ENCODE measurements around the gene SMIM17. TPM values are rescaled to one million over a fixed set of nuclear protein-coding genes. Genes with fewer than 3 reads are reported as not detected.

The SMIM17 gene
- total and polyA plus RNA-seq, 2 experiments from 2014 or later: 0.63 TPM; not detected in 1

DNA sequence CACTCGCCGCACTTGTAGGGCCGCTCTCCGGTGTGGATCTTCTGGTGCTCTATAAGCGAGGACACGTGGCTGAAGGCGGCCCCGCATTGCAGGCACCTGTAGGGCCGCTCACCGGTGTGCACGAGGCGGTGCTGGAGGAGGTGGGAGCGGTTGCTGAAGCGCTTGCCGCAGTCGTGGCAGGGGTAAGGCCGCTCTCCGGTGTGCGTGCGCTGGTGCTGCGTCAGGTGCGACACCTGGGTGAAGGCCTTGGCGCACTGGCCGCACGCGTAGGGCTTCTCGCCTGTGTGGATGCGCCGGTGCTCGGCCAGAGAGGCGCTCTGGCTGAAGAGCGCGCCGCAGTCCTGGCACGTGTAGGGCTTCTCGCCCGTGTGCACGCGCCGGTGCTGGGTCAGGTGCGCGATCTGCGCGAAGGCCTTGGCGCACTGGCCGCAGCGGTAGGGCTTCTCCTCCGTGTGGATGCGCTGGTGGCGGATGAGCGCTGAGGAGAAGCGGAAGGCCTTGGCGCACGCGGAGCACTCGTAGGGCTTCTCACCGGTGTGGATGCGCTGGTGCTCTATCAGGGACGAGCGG lies 21.1 kb downstream of the SMIM17 start:
- H3K36me3 Mint-ChIP-seq (ENCODE audit: low read depth): peaks cover 58% of the 10 kb centered on the region
- no peaks in the 10 kb centered on the region for H3K36me3 ChIP-seq (ENCODE audit: insufficient read depth)

More for the DNA sequence above, 21.1 kb downstream of the SMIM17 start:
- Histone ChIP-seq H3K27ac (ENCODE audit: low read depth) (no peak overlapping the region), H3K9me2 (ENCODE audit: insufficient read depth) (no peaks in the 10 kb centered on the region), H3F3A (replicated peaks; ENCODE audit: low read depth) (no peaks in the 10 kb centered on the region), H3K27me3 (ENCODE audit: insufficient read depth) (no peaks in the 10 kb centered on the region), H2AFZ (no peak overlapping the region), H3K79me2 (replicated peaks; ENCODE audit: insufficient read depth) (no peaks in the 10 kb centered on the region), H3K4me2 (no peak overlapping the region), H3K4me1 (ENCODE audit: insufficient read depth) (no peaks in the 10 kb centered on the region), H4K20me1 (replicated peaks; ENCODE audit: insufficient read depth) (no peaks in the 10 kb centered on the region), H3K4me3 (no peak overlapping the region)
- peaks cover 97% of the 10 kb centered on the region for H3K9me3 Mint-ChIP-seq
- peaks cover 13% of the 10 kb centered on the region for H3K27me3 Mint-ChIP-seq (ENCODE audit: insufficient read depth, low read depth, poor library complexity)
- DNase-seq (ENCODE audit: low spot score) (no peak), ATAC-seq (no peak)
- H3K4me1 Mint-ChIP-seq: no peaks in the 10 kb centered on the region
- TF ChIP-seq EZH2 (IDR thresholded peaks at IDR 0.05; ENCODE audit: low read depth, unreplicated experiment) (no peak), JUNB (IDR thresholded peaks at IDR 0.05; ENCODE audit: unreplicated experiment) (no peak), POLR2AphosphoS5 (IDR thresholded peaks at IDR 0.05; ENCODE audit: low read depth) (no peak), EZH2phosphoT487 (IDR thresholded peaks at IDR 0.05; ENCODE audit: unreplicated experiment) (no peak), ZNF114 (CRISPR knock-in tag; IDR thresholded peaks at IDR 0.05) (no peak), NANOG (IDR thresholded peaks at IDR 0.05; ENCODE audit: borderline replicate concordance) (no peak), ZNF331 (CRISPR knock-in tag; IDR thresholded peaks at IDR 0.05; ENCODE audit: low read depth) (no peak), STAT1 (IDR thresholded peaks at IDR 0.05; ENCODE audit: unreplicated experiment) (no peak), CREB1 (CRISPR knock-in tag; IDR thresholded peaks at IDR 0.05; ENCODE audit: low read depth) (no peak)
- TF ChIP-seq, protein P1, sequence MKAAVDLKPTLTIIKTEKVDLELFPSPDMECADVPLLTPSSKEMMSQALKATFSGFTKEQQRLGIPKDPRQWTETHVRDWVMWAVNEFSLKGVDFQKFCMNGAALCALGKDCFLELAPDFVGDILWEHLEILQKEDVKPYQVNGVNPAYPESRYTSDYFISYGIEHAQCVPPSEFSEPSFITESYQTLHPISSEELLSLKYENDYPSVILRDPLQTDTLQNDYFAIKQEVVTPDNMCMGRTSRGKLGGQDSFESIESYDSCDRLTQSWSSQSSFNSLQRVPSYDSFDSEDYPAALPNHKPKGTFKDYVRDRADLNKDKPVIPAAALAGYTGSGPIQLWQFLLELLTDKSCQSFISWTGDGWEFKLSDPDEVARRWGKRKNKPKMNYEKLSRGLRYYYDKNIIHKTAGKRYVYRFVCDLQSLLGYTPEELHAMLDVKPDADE (IDR thresholded peaks at IDR 0.05): no peak
- TF ChIP-seq, protein P2, sequence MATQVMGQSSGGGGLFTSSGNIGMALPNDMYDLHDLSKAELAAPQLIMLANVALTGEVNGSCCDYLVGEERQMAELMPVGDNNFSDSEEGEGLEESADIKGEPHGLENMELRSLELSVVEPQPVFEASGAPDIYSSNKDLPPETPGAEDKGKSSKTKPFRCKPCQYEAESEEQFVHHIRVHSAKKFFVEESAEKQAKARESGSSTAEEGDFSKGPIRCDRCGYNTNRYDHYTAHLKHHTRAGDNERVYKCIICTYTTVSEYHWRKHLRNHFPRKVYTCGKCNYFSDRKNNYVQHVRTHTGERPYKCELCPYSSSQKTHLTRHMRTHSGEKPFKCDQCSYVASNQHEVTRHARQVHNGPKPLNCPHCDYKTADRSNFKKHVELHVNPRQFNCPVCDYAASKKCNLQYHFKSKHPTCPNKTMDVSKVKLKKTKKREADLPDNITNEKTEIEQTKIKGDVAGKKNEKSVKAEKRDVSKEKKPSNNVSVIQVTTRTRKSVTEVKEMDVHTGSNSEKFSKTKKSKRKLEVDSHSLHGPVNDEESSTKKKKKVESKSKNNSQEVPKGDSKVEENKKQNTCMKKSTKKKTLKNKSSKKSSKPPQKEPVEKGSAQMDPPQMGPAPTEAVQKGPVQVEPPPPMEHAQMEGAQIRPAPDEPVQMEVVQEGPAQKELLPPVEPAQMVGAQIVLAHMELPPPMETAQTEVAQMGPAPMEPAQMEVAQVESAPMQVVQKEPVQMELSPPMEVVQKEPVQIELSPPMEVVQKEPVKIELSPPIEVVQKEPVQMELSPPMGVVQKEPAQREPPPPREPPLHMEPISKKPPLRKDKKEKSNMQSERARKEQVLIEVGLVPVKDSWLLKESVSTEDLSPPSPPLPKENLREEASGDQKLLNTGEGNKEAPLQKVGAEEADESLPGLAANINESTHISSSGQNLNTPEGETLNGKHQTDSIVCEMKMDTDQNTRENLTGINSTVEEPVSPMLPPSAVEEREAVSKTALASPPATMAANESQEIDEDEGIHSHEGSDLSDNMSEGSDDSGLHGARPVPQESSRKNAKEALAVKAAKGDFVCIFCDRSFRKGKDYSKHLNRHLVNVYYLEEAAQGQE (IDR thresholded peaks at IDR 0.05; ENCODE audit: unreplicated experiment): no peak
- TF ChIP-seq, protein P3, sequence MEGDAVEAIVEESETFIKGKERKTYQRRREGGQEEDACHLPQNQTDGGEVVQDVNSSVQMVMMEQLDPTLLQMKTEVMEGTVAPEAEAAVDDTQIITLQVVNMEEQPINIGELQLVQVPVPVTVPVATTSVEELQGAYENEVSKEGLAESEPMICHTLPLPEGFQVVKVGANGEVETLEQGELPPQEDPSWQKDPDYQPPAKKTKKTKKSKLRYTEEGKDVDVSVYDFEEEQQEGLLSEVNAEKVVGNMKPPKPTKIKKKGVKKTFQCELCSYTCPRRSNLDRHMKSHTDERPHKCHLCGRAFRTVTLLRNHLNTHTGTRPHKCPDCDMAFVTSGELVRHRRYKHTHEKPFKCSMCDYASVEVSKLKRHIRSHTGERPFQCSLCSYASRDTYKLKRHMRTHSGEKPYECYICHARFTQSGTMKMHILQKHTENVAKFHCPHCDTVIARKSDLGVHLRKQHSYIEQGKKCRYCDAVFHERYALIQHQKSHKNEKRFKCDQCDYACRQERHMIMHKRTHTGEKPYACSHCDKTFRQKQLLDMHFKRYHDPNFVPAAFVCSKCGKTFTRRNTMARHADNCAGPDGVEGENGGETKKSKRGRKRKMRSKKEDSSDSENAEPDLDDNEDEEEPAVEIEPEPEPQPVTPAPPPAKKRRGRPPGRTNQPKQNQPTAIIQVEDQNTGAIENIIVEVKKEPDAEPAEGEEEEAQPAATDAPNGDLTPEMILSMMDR (conservative IDR thresholded peaks at IDR 0.05; ENCODE audit: low read depth in 2 of 2): no peak
- TF ChIP-seq, protein P4, sequence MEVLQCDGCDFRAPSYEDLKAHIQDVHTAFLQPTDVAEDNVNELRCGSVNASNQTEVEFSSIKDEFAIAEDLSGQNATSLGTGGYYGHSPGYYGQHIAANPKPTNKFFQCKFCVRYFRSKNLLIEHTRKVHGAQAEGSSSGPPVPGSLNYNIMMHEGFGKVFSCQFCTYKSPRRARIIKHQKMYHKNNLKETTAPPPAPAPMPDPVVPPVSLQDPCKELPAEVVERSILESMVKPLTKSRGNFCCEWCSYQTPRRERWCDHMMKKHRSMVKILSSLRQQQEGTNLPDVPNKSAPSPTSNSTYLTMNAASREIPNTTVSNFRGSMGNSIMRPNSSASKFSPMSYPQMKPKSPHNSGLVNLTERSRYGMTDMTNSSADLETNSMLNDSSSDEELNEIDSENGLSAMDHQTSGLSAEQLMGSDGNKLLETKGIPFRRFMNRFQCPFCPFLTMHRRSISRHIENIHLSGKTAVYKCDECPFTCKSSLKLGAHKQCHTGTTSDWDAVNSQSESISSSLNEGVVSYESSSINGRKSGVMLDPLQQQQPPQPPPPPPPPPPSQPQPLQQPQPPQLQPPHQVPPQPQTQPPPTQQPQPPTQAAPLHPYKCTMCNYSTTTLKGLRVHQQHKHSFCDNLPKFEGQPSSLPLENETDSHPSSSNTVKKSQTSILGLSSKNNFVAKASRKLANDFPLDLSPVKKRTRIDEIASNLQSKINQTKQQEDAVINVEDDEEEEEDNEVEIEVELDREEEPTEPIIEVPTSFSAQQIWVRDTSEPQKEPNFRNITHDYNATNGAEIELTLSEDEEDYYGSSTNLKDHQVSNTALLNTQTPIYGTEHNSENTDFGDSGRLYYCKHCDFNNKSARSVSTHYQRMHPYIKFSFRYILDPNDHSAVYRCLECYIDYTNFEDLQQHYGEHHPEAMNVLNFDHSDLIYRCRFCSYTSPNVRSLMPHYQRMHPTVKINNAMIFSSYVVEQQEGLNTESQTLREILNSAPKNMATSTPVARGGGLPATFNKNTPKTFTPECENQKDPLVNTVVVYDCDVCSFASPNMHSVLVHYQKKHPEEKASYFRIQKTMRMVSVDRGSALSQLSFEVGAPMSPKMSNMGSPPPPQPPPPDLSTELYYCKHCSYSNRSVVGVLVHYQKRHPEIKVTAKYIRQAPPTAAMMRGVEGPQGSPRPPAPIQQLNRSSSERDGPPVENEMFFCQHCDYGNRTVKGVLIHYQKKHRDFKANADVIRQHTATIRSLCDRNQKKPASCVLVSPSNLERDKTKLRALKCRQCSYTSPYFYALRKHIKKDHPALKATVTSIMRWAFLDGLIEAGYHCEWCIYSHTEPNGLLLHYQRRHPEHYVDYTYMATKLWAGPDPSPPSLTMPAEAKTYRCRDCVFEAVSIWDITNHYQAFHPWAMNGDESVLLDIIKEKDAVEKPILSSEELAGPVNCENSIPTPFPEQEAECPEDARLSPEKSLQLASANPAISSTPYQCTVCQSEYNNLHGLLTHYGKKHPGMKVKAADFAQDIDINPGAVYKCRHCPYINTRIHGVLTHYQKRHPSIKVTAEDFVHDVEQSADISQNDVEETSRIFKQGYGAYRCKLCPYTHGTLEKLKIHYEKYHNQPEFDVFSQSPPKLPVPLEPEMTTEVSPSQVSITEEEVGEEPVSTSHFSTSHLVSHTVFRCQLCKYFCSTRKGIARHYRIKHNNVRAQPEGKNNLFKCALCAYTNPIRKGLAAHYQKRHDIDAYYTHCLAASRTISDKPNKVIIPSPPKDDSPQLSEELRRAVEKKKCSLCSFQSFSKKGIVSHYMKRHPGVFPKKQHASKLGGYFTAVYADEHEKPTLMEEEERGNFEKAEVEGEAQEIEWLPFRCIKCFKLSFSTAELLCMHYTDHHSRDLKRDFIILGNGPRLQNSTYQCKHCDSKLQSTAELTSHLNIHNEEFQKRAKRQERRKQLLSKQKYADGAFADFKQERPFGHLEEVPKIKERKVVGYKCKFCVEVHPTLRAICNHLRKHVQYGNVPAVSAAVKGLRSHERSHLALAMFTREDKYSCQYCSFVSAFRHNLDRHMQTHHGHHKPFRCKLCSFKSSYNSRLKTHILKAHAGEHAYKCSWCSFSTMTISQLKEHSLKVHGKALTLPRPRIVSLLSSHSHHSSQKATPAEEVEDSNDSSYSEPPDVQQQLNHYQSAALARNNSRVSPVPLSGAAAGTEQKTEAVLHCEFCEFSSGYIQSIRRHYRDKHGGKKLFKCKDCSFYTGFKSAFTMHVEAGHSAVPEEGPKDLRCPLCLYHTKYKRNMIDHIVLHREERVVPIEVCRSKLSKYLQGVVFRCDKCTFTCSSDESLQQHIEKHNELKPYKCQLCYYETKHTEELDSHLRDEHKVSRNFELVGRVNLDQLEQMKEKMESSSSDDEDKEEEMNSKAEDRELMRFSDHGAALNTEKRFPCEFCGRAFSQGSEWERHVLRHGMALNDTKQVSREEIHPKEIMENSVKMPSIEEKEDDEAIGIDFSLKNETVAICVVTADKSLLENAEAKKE (CRISPR knock-in tag; IDR thresholded peaks at IDR 0.05): no peak
- H3K4me3 Mint-ChIP-seq: no peak overlapping the region
- H3K27ac Mint-ChIP-seq: no peak overlapping the region

Data from GM23338 (cell line).